T-helper 9 cell (primary cell): Measurements from ENCODE around the gene YOD1.

Experiments
- DNase-seq: peaks from one replicate; pipeline ENCODE4 v3.0.0-alpha.2; 2020
- total RNA-seq, 2 donors: gene quantifications; one replicate each; lab custom pipeline; 2026; lab: John Stamatoyannopoulos, UW

The YOD1 gene
- total RNA-seq, result 38.9 to 43.4 reads per million in 2 donors

DNA sequence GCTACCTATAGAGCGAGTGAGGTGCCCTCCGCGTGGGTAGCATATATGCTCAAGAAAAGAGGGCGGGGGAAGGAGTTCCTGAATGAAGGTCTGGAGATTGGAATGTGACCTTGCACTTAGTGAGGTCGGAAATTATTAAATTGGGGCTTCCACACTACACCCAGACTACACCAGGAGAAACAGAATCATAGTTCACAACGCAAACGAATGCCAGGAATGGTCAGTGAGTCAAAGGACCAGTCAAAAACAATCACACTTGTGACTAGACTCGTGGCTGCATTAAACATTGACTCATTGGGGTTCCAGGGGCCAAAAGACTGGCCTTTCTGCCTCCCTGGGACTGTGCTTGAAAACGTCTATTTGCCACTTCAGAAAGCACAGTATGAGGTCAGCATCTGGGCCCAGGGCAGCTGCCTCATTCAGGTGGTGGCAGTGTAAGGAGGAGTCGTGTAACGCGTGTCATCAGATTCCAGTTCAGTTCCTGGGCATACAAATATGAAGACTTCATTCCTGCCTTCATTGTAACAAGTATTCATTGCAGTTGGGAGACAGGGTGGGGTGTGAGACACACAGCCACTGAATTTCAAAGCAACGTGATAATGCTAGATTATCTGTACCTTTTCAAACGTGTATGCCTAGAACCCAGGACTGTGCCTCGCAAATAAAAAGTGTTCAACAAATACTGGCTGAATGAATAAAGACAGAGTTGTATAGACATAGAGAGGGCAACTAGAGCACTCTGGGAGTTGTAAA, at the start of gene YOD1:
TSS of gene YOD1 (minus strand) at position 18 of the 753 bp plus-strand sequence. CDS start 178 bp downstream, outside the sequence.
- no peak for DNase-seq

- no peak for DNase-seq
Measured at GRCh38 chr1:207097871-207098324, 46.9 kb upstream of the YOD1 start.

- no peak for DNase-seq
Measured at GRCh38 chr1:207093944-207094343, 42.9 kb upstream of the YOD1 start.

GRCh38 chr1:207091200-207091908, 40.3 kb upstream of the YOD1 start:
- no peak for DNase-seq

- DNase-seq, result no peak
Measured at GRCh38 chr1:207089627-207090355, 38.8 kb upstream of the YOD1 start.

DNA sequence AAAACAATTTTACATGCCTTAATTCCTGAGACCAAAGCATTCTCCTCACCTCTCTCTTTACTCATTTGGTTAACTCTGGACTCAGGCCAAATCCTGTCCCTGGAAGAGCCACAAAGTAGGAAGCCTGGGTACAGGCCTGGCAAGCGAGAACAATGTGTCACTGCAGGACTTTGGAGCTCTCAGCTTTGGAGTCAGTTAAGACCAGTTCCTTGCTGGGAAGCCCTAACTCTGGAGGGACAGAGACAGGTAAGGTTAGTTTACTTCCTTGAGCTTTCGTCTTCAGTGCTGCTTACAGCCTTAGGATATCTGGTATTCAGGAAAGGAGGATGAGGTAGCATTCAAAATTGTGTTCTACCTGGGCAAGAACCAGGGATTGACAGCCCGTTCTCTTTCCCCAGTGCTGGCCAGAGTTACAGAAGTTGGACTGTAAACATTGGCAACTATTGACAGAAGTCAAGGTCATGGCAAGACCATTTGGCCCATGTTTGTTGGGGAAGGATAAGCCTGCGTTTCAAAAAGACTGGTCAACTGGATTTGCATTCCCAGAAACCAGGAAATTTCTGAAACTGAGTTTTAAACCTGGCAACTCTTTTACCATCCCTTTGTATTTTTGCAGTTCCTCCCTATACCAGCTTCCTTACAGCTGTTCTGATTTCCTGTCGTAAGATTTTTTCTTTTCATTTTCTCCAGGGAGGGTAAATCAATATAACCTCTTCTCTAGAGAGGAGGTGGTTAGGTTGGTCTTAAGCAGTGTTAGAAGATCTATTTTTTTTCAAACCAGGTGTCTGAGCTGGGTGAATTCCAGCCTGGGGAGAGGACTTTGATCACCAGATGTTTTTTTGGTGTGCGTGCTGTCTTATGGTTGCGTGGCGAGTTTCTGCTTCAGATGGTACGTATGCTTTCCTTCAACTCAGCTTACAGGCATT, 38.0 kb upstream of the YOD1 start, which contains the start of gene C4BPB:
TSS of gene C4BPB (plus strand) at position 160 of the 926 bp plus-strand sequence. CDS start at position 832, 672 bp downstream.
- DNase-seq, result no peak

DNA sequence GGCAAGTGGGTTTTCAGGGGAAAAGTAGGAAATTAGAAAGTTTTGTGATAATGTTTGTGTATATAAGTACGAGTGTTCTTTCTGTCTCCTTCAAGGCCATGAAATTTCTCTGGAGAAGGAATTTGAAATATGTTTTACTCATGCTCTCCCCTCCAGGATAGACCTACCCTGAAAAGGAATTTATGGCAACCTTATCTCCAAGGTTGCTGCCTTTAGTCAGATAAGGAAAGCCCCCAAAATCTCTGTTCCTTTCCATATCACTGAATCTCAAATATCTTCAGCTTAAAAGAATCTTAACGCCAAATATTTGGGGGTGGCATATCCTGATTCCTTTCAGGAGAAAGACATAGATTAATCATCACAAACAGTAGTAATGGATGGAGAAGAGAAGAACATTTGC, 37.2 kb upstream of the YOD1 start:
- no peak for DNase-seq

- DNase-seq, result no peak
Measured at GRCh38 chr1:207085887-207086286, 34.9 kb upstream of the YOD1 start.

- DNase-seq, result peak; percentile 28
Measured at GRCh38 chr1:207084701-207085180, 33.7 kb upstream of the YOD1 start.

DNA sequence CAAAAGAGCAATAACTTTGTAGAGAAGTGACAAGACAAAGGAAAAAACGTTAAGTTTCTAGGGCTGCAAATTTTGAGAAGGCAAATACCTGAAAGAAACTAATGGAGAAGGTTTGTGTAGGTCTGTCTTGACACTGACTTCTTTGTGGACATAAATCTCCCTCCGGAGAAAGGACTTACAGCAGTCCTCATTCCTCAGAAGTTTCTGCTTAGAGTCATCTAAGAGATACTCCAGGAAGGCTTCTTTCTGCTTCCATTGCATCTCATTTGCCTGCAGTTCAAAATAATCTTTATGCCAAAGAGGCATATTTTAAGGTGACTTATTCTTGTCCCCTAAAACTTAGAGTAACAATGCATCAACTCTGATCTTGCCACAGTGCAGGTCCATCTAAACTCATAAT, 33.2 kb upstream of the YOD1 start:
- no peak for DNase-seq

DNA sequence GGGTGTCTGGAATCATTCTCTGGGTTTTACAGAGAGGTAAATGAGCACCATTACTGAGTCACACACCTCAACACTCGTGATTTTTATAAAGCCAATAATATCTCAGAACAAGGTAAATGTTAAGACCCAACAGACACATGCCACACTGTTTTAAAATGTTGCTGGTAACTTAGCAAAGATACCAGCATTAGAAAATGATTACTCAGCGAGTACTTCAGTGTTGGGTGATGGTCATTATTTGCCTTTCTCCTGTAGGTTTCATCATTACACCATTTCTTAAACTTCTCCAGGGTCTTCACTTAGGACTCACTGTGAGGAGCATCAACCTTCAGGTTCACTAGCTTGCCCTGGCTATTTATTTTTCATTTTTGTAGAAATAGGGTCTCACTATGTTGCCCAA, 30.8 kb upstream of the YOD1 start:
- DNase-seq, result no peak

- no peak for DNase-seq
Measured at GRCh38 chr1:207081088-207081487, 30.1 kb upstream of the YOD1 start.

GRCh38 chr1:207079706-207080241, 28.8 kb upstream of the YOD1 start:
- no peak for DNase-seq

DNA sequence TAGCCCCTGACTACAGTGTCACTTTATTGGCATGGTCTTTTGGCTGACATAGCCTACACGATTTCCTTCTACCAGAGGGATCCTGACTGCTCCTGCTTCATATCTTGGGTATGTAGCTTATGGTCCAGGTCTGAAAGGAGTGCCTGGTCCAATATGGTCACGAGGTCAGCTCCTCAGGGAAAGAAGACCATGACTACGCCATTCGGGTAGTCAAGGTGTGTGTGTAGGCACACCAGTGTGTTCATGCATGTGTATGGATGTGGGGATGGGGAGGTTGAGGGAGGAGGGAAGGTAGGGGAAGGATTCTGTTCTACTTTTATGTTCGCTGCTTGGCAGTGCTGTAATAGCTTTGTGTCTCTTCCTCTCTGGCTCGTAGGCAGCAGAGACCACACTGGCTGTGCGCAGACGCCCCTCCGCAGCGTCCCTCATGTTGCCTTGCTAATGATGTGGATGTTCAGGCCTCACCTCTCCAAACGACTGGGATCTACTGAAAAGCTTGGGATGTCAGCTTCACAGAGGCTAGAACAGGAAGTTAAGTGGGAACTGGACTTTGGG, 27.6 kb upstream of the YOD1 start:
- no peak for DNase-seq

DNA sequence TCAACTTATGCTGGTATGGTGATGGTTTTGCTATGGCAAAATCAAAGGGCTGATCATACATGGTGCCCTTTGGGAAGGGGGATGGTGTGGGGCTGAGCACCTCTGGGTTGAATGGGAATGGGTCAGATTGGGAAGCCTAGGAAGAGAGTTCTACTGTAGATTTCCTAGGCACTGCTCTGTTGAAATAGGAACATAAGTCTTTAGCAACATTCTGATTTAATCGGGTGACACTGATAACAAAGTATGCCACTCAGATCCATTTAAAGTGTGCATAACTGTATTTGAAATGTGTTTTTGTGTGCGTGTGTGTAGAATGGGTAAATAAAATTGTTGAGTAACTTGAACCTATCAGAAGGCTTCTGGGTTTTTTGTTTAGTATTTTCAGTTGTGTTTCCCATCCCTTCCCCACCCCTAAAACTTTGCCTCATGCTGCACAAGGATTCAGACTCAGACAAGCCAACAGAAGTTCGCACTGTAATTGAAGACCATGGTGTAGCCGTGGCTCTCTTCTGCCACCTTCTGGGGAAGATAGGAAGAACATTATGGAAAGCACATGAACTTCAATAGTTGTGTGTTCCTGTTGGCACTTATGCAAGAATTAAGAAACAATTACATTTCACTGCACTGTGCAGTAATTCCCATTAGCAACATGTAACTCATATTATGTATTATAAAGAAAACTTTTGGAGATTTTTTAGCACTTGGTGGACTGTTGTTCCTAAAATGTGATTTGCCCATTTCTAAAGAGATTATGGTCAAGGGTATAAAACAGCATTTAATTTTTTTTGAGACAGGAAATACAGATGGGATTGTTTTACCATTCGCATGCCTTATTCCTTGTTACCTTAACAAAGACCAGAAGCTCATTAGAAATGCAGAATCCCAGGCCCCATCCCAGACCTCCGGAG, 26.7 kb upstream of the YOD1 start:
- DNase-seq, result peak; percentile 35

DNA sequence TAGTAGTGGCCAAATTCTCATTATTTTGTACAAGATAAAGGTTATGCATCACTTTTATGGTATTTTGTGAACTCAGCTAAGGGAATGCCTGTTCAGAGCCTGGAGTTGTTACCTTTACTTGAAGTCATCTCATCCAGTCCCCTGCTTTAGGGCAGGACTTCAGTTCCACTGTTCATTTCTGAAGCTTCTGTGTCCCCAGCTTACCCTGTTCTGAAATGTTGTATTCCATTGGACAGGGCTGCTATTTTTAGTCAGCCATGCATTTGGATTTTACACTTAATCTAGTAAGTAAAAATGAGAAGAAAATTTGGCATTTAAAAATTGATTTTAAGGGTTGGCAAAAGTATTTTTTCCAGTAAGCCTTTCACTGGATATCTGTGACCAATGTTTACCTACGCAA, 26.0 kb upstream of the YOD1 start:
- DNase-seq, result no peak

GRCh38 chr1:207076181-207076955, 25.4 kb upstream of the YOD1 start:
- no peak for DNase-seq

DNA sequence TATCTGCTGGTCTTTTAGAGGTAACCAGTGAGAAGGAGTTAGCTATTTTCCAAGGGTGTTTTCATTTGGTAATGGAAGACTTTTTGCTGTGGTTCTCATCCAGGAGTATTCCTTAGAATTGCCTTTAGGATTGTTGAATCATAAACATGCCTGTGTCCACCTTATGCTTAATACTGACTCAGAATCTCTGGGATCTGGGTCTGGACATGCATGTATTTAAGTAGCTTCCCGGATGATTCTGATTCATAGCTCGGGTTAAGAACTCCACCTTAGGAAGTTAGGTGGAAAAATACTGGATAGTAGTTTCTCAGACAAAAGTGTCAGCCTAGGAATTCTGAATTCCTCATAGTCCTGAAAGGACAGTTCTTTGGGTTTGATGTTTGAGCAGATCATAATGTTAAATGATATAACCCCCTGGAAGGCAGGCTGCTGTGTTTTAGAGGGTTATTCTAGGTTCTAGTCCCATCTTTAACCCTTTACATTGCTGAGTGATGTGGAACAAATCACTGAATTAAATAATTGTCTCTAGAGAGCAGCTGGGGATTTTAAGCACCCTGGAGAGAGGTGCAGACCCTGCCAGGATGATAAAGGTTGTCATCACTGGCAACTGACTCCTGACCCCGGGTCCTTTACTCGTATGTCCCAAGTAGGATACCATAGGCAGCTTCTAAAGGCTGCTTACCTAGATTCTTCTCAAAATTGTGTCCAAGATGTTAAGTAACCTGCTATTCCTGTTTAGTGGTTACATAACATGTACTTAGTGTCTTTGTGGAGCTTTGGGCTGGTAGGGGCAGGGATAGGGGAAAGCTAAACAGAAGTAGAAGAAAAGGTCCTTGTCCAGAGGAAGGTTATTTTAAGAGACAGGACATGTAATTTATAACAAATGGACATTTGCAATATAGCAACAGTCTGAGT, 23.2 kb upstream of the YOD1 start:
- DNase-seq, result no peak
